Kidney tubule cell (primary cell): ENCODE measurements around the gene WDR89.
"Not testable (repeated sequence)": the region's sequence is repeated elsewhere in the genome, so short reads cannot be mapped to it uniquely, and the experiment has no call there.

Experiments used
- DNase-seq: peaks from one replicate; pipeline ENCODE4 v3.0.0-alpha.2; 2018; ENCODE audit warnings: low spot score

Gene WDR89

GRCh38 chr14:63641473-63642228 is at the start of gene WDR89:
TSS of gene WDR89 (minus strand) at chr14:63641871. CDS start at chr14:63599942, 41,929 bp downstream.
- peak; percentile 100 for DNase-seq

- no peak for DNase-seq
These were observed 47.5 kb upstream of the WDR89 start for GRCh38 chr14:63689132-63689531.

GRCh38 chr14:63686926-63687325 is 45.3 kb upstream of the WDR89 start:
- DNase-seq = no peak

GRCh38 chr14:63685401-63685800 is 43.7 kb upstream of the WDR89 start:
- no peak for DNase-seq

- no peak for DNase-seq
These were observed 41.3 kb upstream of the WDR89 start for GRCh38 chr14:63682727-63683593.

DNA sequence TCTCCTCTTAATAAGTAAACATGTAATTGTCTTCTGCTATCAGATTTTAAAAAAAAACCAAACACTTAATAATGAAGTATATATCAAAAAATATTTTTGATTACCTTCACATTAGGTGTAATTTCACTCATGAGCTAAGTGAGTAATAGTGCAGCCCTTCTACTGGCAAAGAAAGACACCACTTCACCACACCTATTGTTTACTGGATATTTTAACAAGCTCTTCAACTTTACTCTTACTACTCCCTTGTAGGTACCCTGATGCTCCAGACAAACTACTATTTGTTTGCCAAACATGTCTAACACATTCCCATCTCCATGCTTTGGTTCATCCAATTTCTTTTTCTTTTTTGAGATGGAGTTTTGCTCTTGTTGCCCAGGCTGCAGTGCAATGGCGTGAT is 36.9 kb upstream of the WDR89 start:
- DNase-seq = no peak

- peak; percentile 44 for DNase-seq
These were observed 36.3 kb upstream of the WDR89 start for GRCh38 chr14:63677891-63678379.

- no peak for DNase-seq
These were observed 34.9 kb upstream of the WDR89 start for GRCh38 chr14:63676615-63677014.

DNA sequence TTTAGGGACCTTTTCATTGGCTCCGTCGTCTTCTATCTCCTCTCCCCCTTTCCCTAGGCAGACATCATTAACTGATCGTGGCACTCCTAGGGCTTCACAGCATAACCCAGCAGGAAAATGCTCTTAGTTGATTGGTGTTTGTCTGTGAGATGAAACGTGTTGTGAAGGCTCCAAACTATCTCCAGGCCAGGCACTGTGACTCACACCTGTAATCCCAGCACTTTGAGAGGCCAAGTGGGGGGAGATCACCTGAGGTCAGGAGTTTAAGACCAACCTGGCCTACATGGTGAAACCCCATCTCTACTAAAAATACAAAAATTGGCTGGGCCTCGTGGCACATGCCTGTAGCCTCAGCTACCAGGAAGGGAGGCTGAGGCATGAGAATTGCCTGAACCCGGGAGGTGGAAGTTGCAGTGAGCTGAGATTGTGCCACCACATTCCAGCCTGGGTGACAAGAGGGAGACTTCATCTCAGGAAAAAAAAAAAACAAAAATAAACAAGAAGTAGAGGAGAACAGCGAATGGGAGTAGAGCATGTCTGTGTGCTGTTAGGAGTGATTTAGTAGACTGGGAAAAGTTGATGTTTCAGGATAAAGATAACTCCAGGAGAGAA is 32.3 kb upstream of the WDR89 start:
- DNase-seq = peak; percentile 37

GRCh38 chr14:63673255-63673654 is 31.6 kb upstream of the WDR89 start:
- no peak for DNase-seq

DNA sequence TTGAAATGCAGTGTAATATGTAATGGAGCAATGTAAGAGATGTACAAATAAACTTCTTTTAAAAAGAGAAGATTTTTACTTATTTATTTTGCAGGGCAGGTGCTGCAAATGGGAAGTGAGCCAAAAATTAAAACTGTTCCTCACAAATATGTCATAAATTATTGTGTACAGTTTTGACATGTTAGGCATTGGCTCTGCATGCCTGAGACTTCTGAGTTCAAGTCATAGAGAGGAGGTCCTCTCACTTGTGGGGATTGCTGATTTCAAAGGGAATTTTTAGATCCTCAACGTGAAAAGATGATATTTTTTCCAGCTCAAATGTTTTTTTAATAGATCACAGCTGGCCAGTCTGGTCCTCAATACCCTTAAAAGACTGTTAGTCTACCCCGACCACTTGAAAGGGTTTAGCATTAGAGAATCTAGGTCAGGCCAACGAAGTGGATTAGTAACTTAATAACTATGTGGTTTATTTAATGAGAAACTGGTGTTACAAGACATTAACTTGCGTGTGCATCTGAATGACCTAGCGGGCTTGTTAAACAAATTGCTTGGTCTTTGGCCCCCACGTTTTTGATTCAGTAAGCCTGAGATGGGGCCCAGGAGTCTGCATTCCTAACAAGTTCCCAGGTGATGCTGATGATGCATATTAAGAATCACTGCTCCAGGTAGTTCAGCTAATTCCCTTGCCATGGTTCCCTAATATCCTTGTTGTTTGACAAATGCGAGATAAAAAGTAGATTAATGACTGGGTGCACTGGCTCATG is 30.9 kb upstream of the WDR89 start:
- DNase-seq = peak; percentile 88

DNA sequence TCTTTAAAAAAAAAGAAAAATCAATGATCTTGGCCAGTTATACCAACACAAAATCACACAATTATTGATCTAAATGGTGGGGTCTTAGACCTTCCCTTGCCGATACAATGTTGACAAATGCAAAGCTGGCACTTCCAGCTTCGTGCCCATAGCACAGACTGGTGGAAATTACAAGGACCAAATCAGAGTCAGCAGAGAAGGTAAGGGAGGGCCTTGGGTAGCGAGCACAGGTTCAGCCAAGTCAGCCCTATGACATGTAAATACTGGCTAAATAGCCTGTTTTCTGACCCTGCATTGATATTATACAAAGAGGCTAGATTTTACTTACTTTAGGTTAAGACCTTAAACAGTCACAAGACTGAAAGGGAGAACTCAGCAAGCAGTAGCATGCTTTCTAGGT is 30.3 kb upstream of the WDR89 start:
- peak; percentile 19 for DNase-seq

GRCh38 chr14:63670692-63671091 is 29.0 kb upstream of the WDR89 start:
- DNase-seq = peak; percentile 85

DNA sequence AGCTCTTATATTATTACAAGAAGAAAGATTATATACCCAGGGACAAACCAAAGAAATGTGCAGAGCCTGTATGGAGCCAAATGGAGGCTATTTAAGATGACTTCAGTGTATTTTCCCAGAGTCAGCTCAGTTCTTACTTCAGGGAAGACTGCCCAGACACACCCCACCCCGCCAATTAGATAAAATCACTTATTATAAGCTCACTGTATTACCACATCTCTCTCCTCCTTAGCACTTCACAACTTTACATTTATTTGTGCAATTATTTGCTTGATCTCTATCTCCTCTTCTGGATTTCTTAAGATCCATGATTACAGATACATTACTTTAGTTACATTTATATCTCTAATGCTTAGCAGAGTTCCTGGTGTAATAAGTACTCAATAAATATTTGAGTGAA is 24.7 kb upstream of the WDR89 start:
- DNase-seq = no peak

DNA sequence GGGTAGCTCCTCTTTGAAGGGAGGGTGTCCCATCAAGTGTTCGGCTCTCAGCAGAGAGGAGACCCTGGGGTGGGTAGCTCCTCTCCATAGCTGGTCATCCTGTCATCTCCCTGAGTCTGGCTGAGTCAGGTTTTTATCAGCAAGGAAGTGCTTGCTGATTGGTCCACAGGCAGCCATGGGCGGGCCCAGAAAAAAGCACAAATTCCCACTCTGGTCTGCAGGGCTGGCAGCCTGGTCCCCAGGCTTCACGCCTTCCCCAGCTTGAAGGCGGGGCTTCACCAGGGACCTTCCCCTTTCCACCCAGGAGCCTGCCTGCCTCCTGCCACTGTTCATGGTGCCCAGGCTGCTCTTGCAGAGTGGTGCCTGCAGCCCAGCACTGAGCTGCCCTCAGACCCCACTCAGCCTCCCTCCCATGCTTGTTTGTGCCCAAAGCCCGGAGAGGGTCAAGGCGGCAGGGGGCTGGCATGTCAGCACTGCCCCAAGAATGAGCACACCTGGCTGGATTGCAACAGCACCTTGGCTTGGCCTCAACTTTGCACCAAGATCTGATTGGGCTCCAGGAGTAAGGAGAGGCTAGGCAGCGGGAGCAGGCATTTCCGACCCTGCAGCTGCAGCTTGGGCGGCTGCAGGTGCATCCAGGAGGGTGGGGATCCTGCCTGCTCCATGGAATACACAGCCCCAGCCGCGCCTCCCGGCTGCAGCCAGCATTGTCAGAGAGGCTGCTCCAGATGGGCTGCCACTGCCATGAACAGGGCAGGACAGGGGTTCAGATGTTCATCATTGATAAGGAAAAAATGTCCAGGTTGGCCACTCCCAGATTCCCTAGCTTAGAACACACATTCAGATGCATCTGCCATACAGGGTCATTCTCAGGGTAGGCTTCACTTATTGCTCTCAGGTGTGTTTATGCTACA is 22.0 kb upstream of the WDR89 start:
- DNase-seq = peak; percentile 12

DNA sequence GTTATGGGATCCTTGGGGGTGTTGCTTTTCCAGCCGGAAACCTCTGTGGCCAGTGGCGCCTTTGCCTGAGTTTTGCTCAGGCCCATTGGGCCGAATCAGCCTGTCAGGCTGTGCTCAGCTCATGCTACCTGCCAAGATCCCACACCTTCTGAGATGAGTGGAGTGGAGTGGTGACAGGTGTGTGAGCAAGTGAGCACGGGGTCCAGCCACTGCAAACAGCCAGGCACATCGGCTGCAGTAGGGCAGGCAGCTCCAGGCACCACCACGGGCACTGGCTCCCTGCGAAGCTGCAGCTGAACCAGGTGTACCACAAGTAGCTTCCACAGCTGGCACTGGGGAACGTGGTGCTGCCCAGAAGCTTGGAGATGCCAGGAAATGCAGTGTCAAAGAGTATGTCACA is 21.1 kb upstream of the WDR89 start:
- DNase-seq = no peak

DNA sequence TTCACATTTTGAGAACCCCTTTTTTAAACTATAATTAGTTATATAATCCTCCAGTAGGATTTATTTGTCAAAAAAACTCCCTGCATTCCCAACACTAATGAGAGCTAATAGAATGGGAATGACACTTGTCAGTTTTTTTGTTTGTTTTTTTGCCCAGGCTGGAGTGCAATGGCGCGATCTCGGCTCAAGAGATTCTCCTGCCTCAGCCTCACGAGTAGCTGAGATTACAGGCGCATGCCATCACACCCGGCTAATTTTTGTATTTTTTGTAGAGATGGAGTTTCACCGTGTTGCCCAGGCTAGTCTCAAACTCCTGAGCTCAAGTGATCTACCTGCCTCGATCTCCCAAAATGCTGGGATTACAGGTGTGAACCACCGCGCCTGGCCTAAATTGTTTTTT is 20.2 kb upstream of the WDR89 start:
- DNase-seq = not testable (repeated sequence)

GRCh38 chr14:63659726-63660125 is 18.1 kb upstream of the WDR89 start:
- DNase-seq = no peak

DNA sequence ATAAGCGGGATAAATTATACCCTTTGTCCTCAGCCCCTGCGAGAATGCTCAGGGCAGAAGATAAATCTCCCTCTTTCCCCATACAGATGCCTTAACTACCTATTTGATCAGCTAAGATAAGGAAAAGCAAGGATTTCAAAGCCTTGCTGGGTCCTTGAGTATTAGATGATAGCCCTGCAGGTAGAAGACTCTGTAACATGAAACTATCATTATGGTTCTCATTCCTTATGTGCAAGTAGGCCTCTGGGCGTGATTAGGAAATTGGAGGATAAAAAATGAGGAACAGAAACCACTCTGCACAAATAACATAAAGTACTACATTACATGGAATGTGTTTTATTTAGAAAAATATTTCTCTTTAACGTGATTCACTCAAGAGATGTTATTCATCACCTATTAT is 14.5 kb upstream of the WDR89 start:
- DNase-seq = no peak

DNA sequence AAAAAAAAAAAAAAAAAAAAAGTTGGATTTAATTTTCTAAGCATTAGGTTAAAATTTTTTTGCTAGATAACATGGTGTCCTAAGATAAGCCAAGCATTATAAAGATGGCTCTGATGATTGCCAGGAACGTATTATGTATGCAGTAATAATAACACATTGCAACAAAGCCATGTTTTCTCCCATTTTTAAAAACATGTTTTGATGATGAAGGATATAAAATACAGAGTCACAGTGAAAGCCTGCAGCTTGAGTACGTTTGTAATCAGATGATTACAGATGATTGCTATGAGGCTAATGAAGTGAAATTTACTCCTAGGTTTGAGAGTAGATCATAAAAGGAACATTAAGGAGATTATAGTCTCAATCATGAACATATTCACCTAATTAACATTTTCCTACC is 13.3 kb upstream of the WDR89 start:
- no peak for DNase-seq

GRCh38 chr14:63654346-63654745 is 12.7 kb upstream of the WDR89 start:
- peak; percentile 10 for DNase-seq
